Muscle layer of colon (tissue), 2 donors: ENCODE results near the gene SORCS2.

Source experiments
- H3K27ac ChIP-seq: one replicate; pipeline ENCODE4 v1.7.0; 2013; ENCODE audit warnings: low read depth, mild to moderate bottlenecking, low read length, moderate library complexity
- H3K27me3 ChIP-seq, 2 donors: one replicate each; pipeline ENCODE4 v1.7.0; 2013; ENCODE audit warnings: low read length in 2 of 2, mild to moderate bottlenecking in 2 of 2; ENCODE audit not compliant: insufficient read depth in 2 of 2, control insufficient read depth in 1 of 2
- H3K36me3 ChIP-seq: one replicate; pipeline ENCODE4 v1.7.0; 2013; ENCODE audit warnings: mild to moderate bottlenecking, low read length; ENCODE audit not compliant: insufficient read depth
- H3K4me1 ChIP-seq: one replicate; pipeline ENCODE4 v1.7.0; 2013; ENCODE audit warnings: mild to moderate bottlenecking, low read length; ENCODE audit not compliant: insufficient read depth
- H3K4me3 ChIP-seq, 2 donors: one replicate each; pipeline ENCODE4 v1.7.0; 2013; ENCODE audit warnings: low read length in 2 of 2, low read depth in 1 of 2, mild to moderate bottlenecking in 1 of 2, moderate library complexity in 1 of 2
- H3K9ac ChIP-seq: one replicate; pipeline ENCODE4 v1.7.0; 2013; ENCODE audit warnings: low read length
- H3K9me3 ChIP-seq: one replicate; pipeline ENCODE4 v1.7.0; 2013; ENCODE audit warnings: mild to moderate bottlenecking, low read length
- donor health status: abdominal sarcoma.
- donor health status: Adenocarcinoma of cecum.

The SORCS2 gene

DNA sequence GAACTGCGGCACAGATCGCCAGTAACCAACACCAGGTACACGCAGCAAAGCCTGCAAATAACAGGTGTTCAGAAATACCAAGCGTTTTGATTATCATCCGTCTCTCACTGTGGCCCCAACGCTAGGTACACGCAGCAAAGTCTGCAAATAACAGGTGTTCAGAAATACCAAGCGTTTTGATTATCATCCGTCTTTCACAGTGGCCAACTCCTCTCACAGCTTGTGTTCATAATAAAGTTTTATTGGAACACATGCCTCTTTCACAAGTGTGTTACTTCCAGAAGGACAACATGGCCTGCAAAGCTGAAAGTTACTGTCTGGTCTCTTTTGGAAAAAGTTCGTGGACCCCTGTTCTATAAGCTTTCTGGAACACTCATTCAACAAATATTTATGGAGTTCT, 594.2 kb downstream of the SORCS2 start:
- Histone ChIP-seq H3K27me3 (no peaks in the 10 kb centered on the region), H3K9ac (no peak overlapping the region), H3K4me3 (no peak overlapping the region), H3K9me3 (no peaks in the 10 kb centered on the region), H3K27ac (no peak overlapping the region), H3K4me1 (peaks cover 38% of the 10 kb centered on the region), H3K36me3 (peaks cover 32% of the 10 kb centered on the region)

DNA sequence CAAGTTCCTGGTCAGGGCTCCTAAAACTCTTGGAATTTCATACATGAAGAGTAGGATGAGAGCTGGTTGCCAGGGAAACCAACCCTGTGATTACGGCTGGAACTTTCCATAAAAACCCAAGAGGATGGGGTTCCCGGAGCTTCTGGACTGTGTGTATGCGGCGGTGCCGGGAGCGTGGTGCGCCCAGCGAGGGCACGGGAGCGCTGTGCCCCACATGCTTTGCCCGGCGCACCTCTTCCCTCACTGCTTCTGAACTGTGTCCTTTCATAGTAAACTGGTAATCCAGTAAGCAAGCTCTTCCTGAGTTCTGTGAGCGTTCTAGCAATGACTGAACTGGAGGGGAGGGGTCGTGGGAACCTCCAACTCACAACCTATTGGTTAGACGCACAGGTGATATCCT, 594.7 kb downstream of the SORCS2 start:
- H3K4me1 ChIP-seq: peaks cover 33% of the 10 kb centered on the region
- no peaks in the 10 kb centered on the region for H3K9me3 ChIP-seq
- H3K27me3 ChIP-seq: no peaks in the 10 kb centered on the region
- peaks cover 38% of the 10 kb centered on the region for H3K36me3 ChIP-seq
- H3K27ac ChIP-seq: no peak overlapping the region
- H3K4me3 ChIP-seq: no peak overlapping the region
- no peak overlapping the region for H3K9ac ChIP-seq

DNA sequence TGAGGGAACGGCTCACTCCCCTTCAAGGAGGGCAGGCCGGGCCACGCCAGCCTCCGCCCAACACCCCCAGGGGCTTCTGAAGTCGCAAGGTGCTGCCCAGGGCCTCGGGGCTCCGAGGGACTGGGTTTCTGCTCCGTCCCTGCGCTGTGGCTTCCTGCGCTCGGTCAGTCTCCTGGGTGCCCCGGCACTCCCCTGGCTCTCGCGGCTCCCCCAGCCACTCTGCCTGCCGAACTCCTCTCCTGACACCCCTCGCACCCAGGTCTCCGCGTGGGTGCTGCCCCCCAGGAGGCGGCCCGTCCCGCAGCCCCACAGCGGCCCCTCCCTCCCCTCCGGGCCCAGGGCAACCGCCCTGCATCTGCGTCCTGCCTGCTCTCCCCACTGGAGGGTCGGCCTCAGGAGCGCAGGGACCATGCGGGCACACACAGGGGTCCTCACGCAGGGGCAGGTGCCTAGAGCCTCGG, 595.4 kb downstream of the SORCS2 start:
- no peak overlapping the region for H3K27ac ChIP-seq
- no peak overlapping the region for H3K4me3 ChIP-seq
- H3K36me3 ChIP-seq: peaks cover 44% of the 10 kb centered on the region
- H3K9me3 ChIP-seq: no peaks in the 10 kb centered on the region
- no peak overlapping the region for H3K9ac ChIP-seq
- H3K27me3 ChIP-seq: no peaks in the 10 kb centered on the region
- peaks cover 26% of the 10 kb centered on the region for H3K4me1 ChIP-seq

DNA sequence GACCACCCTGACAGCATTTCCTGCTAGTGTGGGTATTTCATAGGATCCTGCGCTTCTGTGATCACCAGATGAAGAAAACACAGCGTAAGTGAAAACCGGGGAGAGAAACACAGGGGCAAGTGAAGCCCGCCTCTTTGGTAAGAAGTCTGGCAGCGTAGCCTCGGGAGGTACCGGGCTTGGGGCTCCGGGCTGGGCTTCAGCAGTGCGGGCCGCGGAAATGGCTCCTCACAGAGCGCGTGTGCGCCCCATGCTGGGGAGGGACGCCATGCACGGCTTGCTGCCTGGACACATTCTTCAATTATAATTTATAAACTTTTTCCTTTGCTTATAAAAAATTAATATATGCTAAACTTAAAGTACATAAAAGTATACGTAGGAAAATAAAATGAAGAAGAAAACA, 595.9 kb downstream of the SORCS2 start:
- Histone ChIP-seq H3K36me3 (peaks cover 47% of the 10 kb centered on the region), H3K4me3 (no peak overlapping the region), H3K4me1 (peaks cover 24% of the 10 kb centered on the region), H3K9me3 (no peaks in the 10 kb centered on the region), H3K9ac (no peak overlapping the region), H3K27ac (no peak overlapping the region), H3K27me3 (no peaks in the 10 kb centered on the region)

DNA sequence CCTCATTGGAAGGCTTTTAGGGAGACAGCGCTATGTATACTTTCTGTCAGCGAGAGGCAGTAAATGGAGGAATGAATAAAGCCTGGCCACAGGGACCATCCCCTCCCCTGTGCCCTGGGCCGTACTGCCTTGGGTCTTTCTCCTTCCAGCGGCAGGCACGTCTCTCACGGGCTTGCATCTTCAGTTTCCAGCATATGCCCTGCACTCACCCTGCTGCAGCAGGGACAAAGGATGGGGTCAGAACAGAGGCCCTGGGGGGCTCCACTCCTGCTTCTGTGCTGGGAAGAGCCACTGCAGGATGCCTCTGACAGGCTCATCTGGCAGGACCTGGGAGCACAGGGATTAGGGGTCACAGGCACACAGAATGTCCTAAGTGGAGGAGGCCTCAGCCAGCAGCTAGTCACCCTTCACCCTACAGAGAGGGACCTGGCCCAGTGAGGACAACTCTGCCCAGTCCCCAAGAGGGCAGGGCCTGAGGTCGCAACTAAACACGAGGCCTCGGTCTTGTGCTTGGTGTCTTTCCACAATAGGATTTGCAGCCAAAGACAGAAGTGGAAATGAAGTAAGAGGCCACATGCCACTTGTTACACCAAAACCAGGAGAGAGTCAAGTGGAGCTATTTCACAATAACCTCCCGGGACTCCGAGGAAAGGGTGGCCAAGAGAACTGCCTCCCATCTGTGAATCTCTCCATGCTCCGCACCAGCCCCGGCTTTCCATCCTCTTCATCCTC, 596.5 kb downstream of the SORCS2 start:
- Histone ChIP-seq H3K9me3 (no peaks in the 10 kb centered on the region), H3K27ac (no peak overlapping the region), H3K4me3 (no peak overlapping the region), H3K9ac (no peak overlapping the region), H3K4me1 (peaks cover 24% of the 10 kb centered on the region), H3K27me3 (no peaks in the 10 kb centered on the region), H3K36me3 (peaks cover 49% of the 10 kb centered on the region)

DNA sequence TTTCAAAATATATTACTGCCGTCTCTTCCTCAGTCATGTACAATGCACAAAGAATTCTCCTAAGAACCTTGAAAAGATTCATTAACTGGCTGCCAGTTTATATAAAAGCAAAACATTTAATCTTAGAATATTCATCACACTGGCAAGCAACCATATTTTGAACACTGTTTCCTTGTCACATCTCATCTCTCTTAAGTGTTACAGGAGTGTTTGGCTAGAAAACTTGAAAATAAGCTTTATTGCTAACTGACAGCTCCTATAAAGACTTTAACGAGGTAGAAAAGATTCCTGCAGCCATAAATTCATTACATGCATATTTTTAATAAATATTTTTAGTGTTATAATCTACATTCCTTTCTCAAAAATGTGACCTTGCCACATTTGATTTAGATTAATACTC, 597.7 kb downstream of the SORCS2 start:
- Histone ChIP-seq H3K9me3 (no peaks in the 10 kb centered on the region), H3K4me1 (peaks cover 21% of the 10 kb centered on the region), H3K9ac (no peak overlapping the region), H3K27me3 (no peaks in the 10 kb centered on the region), H3K36me3 (peaks cover 40% of the 10 kb centered on the region), H3K27ac (no peak overlapping the region), H3K4me3 (no peak overlapping the region)

DNA sequence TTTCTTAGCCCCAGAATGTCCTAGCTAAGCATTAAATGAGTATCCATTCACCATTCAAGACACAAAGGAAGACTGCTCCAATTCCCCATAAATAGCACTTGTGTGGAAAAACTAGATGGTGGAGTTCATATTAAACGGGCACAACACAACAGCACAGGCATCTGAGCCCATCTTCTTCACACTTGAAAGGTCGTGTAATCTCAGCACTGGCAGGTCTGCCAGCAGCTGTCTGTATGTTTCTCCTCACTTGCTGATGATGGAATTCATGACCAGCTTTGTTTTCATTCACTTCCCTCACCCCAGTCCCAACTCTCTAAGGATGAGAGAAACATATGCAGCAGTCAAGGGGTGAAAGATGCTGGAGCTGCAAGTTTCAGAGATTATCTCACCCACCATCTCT, 598.7 kb downstream of the SORCS2 start:
- no peak overlapping the region for H3K9ac ChIP-seq
- peaks cover 31% of the 10 kb centered on the region for H3K36me3 ChIP-seq
- H3K4me3 ChIP-seq: no peak overlapping the region
- H3K4me1 ChIP-seq: peaks cover 21% of the 10 kb centered on the region
- H3K9me3 ChIP-seq: no peaks in the 10 kb centered on the region
- H3K27me3 ChIP-seq: no peaks in the 10 kb centered on the region
- no peak overlapping the region for H3K27ac ChIP-seq
